ENCODE data around the gene NOS1.

- TF ChIP-seq GATA2 (IDR thresholded peaks at IDR 0.05; ENCODE audit: low read depth, low read length), result no peak
- no peak for TF ChIP-seq GATA3 (IDR thresholded peaks at IDR 0.05; ENCODE audit: low read depth, low read length)
Observed at GRCh38 chr12:117172168-117172567, 189.3 kb downstream of the NOS1 start.

All from SH-SY5Y (cell line).